Stimulated activated CD8-positive, alpha-beta memory T cell treated with anti-CD3 and anti-CD28 coated beads, Interleukin-15, amount 100 ng/mL, for 1 hour (primary cell): Measurements from ENCODE around the gene JAKMIP3.
"Not testable (repeated sequence)": the region's sequence is repeated elsewhere in the genome, so short reads cannot be mapped to it uniquely, and the experiment has no call there.

Experiments
- DNase-seq: peaks from one replicate; pipeline ENCODE4 v3.0.0-alpha.2; 2020; ENCODE audit warnings: low read depth

Gene JAKMIP3

GRCh38 chr10:132064771-132065437, 842 bp upstream of the JAKMIP3 start:
- no peak for DNase-seq

DNA sequence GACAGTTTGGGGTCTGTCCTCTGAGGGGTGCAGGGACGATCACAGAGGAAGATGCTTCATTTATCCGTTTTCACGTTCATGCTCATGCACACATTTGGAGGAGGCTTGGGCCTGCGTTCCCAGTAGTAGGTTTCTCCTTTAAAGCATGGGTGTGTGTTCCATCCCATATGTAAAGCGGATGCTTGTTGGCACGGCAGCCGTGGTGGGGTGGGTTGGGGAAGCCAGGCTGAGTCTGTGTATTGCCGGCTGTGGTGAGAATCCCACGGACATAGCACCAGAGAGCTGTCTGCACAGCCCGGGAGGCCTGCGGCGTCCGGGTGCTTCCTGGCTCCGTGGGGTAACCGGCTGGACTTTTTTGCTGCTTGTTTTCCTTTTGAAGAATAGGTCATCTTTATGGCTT, 440 bp downstream of the JAKMIP3 start:
- DNase-seq = no peak

DNA sequence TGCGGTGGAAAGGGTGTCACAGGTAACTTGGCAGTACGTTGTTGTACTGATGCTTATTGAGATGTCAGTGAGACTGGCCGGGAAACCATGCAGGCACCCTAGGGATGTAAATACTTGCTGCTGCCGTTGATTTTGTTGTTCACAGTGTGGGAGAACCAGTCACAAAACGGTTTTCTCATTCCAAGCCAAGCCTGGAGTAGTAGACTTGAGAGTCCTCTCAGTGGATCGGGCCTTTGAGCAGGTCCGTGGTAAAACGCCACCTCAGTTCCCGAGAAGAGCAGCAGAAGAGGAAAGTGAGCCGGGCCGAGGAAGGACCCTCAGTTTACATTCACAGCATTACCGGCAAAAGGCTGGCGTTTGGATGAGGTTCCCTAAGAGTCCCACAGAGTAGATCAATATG, 1.1 kb downstream of the JAKMIP3 start:
- DNase-seq = no peak

DNA sequence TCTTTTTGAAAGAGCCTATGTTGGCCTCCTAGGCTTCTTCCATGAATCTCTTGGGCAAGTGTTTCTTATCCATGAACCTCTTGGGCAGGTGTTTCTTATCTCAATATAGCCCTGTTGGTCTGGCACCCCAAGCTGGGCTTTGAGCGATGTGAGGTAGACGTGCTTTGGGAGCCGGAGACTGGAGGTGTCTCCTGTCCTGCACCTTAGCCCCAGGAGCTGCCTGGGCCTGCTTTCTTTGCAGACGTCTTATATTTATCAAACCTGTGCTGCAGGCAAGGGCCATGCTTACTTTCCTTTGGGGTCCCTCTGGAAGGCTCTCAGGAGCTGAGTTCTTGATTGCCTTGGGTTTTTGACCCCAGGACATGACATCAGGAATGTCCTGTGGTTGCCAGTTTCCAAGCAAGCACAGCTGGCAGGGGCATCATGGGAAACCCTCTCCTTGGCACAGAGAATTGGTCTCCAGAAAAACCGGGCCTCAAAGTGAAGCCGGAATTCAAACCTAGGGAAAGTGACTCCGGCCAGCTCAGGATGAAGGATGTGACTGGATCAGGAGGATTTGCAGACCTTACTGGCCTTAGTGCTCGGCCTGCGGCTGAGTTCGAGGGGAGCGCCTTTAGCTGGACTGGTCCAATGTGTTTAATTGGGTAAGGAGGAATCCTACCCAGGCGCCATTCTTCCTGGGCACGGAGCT, 2.8 kb downstream of the JAKMIP3 start:
- no peak for DNase-seq

- no peak for DNase-seq
These were observed 3.5 kb downstream of the JAKMIP3 start for GRCh38 chr10:132069122-132069848.

GRCh38 chr10:132069849-132070182, 4.1 kb downstream of the JAKMIP3 start:
- DNase-seq = no peak

DNA sequence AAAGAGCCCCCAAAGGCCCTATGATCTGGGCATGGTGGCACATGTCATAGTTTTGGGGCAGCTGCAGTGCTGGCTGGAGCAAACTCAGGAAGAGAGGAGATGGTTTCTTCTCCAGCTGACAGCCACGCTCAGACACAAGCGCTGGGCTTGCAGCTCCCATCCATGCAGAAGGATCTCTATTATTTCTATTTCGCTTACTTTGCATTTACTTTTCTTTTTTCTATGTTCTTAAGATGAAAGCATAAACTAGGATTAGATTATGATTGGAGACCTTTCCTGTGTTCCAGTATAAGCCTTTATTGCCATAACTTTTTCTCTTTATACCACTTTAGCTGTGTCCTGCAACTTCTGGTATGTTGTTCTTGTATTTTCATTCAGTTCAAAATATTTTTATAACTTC, 5.0 kb downstream of the JAKMIP3 start:
- no peak for DNase-seq

DNA sequence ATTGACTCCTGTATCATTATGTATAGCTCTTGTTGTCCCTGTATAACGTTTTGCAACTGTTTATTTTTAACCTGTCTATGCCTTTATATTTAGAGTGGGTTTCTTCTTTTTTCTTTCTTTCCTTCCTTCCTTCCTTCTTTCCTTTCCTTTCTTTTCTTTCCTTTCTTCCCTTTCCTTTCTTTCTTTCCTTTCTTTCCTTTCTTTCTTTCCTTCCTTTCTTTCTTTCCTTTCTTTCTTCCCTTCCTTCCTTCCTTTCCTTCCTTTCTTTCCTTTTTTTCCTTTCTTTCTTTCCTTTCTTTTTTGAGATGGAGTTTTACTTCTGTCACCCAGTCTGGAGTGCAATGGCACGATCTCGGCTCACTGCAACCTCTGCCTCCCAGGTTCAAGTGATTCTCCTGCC, 5.9 kb downstream of the JAKMIP3 start:
- DNase-seq = no peak

GRCh38 chr10:132075909-132076577, 10.3 kb downstream of the JAKMIP3 start:
- DNase-seq = no peak

DNA sequence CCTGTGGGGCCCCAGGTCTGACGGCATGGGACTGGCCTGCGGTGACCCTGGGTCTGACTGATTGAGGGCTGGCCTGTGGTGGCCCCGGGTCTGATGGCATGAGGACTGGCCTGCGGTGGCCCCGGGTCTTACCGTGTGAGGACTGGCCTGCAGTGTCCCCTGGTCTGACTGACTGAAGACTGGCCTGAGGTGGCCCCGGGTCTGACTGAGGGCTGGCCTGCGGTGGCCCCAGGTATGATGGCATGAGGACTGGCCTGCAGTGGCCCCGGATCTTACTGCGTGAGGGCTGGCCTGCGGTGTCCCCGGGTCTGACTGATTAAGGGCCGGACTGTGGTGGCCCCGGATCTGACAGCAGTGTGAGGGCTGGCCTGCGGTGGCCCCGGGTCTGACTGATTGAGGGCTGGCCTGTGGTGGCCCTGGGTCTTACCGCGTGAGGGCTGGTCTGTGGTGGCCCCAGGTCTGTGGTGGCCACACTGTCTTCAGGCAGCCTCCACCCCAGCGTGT, 10.9 kb downstream of the JAKMIP3 start:
- DNase-seq = no peak

- no peak for DNase-seq
These were observed 11.3 kb downstream of the JAKMIP3 start for GRCh38 chr10:132077091-132077490.

DNA sequence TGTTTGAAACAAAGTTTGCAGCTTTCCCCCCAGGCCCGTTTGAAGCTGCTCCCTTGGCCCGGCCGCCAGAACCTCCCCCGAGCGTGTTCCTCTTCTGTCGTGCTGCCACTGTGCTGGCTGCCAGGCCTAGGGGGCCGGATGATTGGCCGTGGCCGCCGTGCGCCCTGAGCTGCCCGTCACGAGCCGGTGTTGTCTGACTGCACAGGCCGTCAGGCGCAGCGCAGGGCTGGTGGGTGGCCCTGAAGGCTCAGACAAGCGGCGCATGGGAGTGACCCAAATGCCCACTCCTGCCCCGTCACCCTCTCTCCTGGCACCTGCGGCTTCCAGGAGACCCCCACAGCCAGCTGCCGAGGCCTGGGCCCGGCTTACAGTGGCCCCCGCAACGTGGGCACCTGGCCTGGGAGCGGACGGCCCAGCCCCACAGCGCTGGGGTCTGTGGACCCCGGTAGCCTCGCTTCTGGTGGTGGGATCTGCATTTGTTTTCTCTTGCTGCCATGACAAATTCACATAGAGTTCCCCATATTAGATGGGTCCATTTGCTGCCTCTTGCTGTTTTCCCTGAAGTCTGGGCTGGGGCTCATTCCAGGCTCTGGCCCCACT, 13.1 kb downstream of the JAKMIP3 start:
- DNase-seq = no peak

- not testable (repeated sequence) for DNase-seq
These were observed 18.6 kb downstream of the JAKMIP3 start for GRCh38 chr10:132084384-132084783.

DNA sequence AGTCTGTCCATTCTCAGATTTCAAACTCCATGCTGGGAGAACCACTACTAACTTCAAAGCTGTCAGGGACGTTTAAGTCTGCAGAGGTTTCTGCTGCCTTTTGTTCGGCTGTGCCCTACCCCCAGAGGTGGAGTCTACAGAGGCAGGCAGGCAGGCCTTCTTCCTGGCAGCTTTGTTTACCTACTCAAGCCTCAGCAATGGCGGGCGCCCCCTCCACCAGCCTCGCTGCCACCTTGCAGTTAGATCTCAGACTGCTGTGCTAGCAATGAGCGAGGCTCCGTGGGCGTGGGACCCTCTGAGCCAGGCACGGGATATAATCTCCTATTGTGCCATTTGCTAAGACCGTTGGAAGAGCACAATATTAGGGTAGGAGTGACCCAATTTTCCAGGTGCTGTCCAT, 27.5 kb downstream of the JAKMIP3 start:
- not testable (repeated sequence) for DNase-seq

DNA sequence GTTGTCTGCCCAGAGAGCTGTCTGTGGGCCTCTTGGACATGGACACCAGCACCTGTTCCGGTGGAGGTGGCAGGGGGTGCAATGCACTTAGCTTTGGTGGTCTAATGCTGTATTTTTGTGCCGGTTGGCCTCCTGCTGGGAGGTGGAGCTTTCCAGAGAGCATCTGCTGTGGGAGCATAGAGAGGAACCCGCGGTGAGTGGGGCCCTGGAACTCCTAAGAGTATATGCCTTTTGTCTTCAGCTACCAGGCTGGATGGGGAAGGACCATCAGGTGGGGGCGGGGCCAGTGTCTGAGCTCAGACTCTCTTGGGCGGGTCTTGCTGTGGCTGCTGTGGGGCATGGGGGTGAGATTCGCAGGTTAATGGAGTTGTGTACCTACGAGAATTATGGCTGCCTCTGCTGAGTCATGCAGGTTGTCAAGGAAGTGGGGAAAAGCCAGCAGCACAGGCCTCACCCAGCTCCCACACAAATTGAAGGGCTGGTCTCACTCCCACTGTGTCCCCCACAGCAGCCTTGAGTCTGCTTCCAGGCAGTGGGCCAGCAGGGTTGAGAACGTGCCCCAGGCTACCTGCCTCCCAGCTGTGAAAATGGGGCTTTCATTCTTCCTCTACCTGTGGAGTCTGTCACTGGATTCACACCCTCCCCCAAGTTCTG, 29.0 kb downstream of the JAKMIP3 start:
- no peak for DNase-seq

- DNase-seq = no peak
These were observed 29.8 kb downstream of the JAKMIP3 start for GRCh38 chr10:132095403-132096113.

DNA sequence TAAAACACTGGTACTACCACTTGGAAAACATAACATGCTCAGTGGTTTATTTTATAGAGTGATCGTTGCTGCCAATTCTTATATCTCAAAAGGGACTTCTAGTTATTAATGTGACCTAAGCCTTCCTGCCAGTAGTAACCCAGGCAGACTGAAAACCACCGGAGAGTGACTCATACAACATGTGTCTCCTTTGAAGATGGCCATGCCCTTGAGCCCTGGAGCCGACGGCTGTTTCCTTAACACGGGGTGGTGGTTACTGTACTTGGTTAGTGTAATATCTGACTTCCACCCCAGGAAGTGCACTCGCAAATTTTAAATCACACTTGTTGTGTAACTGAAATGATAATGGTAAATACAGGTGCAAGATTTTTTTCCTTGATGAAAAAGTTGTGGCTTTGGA, 30.5 kb downstream of the JAKMIP3 start:
- no peak for DNase-seq

- DNase-seq = no peak
These were observed 31.2 kb downstream of the JAKMIP3 start for GRCh38 chr10:132096863-132097478.

DNA sequence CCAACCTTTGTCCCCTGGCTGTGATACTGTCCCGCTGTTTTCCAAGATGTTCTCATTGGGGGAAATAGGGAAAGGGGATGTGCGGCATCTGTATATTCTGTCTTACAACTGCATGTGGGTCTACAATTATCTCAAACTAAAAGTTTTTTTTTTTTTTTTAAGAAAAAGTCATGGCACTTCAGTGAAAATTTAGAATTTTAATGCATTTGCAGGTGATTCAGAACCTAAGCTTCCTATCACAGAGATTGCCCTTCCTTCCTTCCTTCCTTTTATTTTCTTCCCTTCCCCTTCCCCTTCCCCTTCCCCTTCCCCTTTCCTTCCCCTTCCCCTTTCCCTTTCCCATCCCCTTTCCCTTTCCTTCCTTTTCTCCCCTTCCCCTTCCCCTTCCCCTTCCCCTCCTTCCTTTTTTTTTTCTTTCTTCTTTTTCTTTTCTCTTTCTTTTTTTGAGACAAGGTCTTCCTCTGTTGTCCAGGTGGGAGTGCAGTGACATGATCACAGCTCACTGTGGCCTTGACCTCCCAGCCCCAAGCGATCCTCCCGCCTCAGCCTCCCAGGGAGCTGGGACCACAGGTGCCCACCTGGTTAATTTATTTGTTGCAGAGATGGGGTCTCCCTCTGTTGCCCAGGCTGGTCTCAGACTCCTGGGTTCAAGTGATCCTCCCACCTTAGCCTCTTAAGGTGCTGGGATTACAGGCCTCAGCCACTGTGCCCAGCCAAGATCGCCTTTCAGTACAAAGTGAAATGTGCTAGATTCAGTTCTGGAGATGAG, 32.0 kb downstream of the JAKMIP3 start:
- no peak for DNase-seq
